Natural killer cell (primary cell): ENCODE data around the gene CCDC154. TPM values are rescaled to one million over a fixed set of nuclear protein-coding genes. Genes with fewer than 3 reads are reported as not detected.

Experiments used
- ATAC-seq, 3 donors: fragments of 150-1000 bp in 2 of 3; fragments of 200-7000 bp in 1 of 3; cut with Tn5 transposase; 1 replicate in 1 of 3; 2 replicates in 2 of 3; pipeline ENCODE4 v1.10.0; 2021; ENCODE audit warnings: mild to moderate bottlenecking in 2 of 3, moderate library complexity in 2 of 3
- DNase-seq, 2 donors: peaks; one replicate each; pipeline versions ENCODE4 v3.0.0 to v3.0.0-alpha.2; 2013 to 2021; ENCODE audit warnings: mixed read lengths in 1 of 2
- H3K27ac ChIP-seq: one replicate; pipeline ENCODE4 v1.5.1; 2013; ENCODE audit warnings: mild to moderate bottlenecking, low read length
- H3K27me3 ChIP-seq: one replicate; pipeline ENCODE4 v1.6.1; 2013; ENCODE audit warnings: low read length; ENCODE audit not compliant: control insufficient read depth, insufficient read depth
- H3K36me3 ChIP-seq: one replicate; pipeline ENCODE4 v1.6.1; 2013; ENCODE audit warnings: low read length; ENCODE audit not compliant: control insufficient read depth, insufficient read depth
- H3K4me1 ChIP-seq: one replicate; pipeline ENCODE4 v1.6.1; 2013; ENCODE audit warnings: low read length; ENCODE audit not compliant: control insufficient read depth, insufficient read depth
- H3K4me3 ChIP-seq: one replicate; pipeline ENCODE4 v1.5.1; 2013; ENCODE audit warnings: low read length
- H3K9me3 ChIP-seq: one replicate; pipeline ENCODE4 v1.6.1; 2013; ENCODE audit warnings: low read length; ENCODE audit not compliant: control insufficient read depth, insufficient read depth
- H3K27ac Mint-ChIP-seq, 2 donors: one replicate each; pipeline ENCODE4 v1.8.0; 2022; ENCODE audit warnings: mild to moderate bottlenecking in 2 of 2, mixed read lengths in 2 of 2, moderate library complexity in 1 of 2
- H3K27me3 Mint-ChIP-seq, 2 donors: one replicate each; pipeline ENCODE4 v1.8.0; 2022; ENCODE audit warnings: low read depth in 2 of 2, mixed read lengths in 2 of 2
- H3K36me3 Mint-ChIP-seq: one replicate; pipeline ENCODE4 v1.8.0; 2022; ENCODE audit warnings: mixed read lengths
- H3K4me1 Mint-ChIP-seq, 2 donors: one replicate each; pipeline ENCODE4 v1.8.0; 2022; ENCODE audit warnings: mixed read lengths in 2 of 2
- H3K4me3 Mint-ChIP-seq: one replicate; pipeline ENCODE4 v1.8.0; 2022; ENCODE audit warnings: mild to moderate bottlenecking, moderate library complexity, mixed read lengths
- H3K9me3 Mint-ChIP-seq, 2 donors: one replicate each; pipeline ENCODE4 v1.8.0; 2022; ENCODE audit warnings: mixed read lengths in 2 of 2
- WGBS: methylation state at CpG from one replicate; pipeline ENCODE4 v1.1.7; 2013; ENCODE audit warnings: missing lambda C conversion rate; ENCODE audit not compliant: insufficient coverage; 5-methylcytosine and 5-hydroxymethylcytosine counted together
- intact Hi-C: fragments of 100-400 bp; cut with micrococcal nuclease; formaldehyde crosslinking; loops from one replicate; pipeline ENCODE4 v1.14.2; 2022
- total RNA-seq, 4 donors: library from RNA; stranded (reverse); fragments of 120-200 nt in 1 of 4; gene quantifications; one replicate each; pipeline versions ENCODE4 v1.2.3 to v1.2.4, GENCODE V29; 2013 to 2022
- TF ChIP-seq, protein P1 (sequence below): fragments of 200-600 bp; IDR thresholded peaks from one replicate; pipeline ENCODE4 v1.8.0; 2022; ENCODE audit warnings: antibody characterized with exemption

CCDC154 gene
- total RNA-seq, 3 donors from 2014 or later (not counting 1 experiment from before 2014, with no cell fraction given), result 0.88 to 1.8 (median 1.6) TPM

DNA sequence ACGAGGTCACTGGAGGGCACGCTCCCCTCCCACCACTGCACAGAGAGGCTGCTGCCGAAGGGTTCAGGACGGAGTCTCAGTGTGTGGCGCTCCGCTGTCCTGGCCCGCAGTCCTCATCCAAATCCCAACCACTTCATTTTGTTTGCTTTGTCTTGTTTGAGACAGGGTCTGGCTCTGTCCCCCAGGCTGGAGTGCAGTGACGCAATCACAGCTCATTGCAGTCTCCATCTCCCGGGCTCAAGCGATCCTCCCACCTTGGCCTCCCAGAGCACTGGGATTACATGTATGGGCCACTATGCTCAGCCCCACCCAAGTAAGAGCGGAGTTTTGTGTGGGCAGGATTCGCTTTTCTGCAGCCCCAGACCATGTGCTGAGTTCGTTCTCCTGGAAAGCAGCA lies 42.6 kb downstream of the CCDC154 start:
- Histone ChIP-seq H3K4me1 (no peaks in the 10 kb centered on the region), H3K36me3 (peaks cover 60% of the 10 kb centered on the region), H3K4me3 (no peak overlapping the region), H3K9me3 (no peaks in the 10 kb centered on the region), H3K27ac (no peak overlapping the region), H3K27me3 (no peaks in the 10 kb centered on the region)
- Mint-ChIP-seq H3K27ac (no peak overlapping the region), H3K27me3 (no peaks in the 10 kb centered on the region), H3K4me3 (no peak overlapping the region), H3K9me3 (no peaks in the 10 kb centered on the region), H3K4me1 (peaks cover 0 to 6% of the 10 kb centered on the region in 2 donors), H3K36me3 (no peaks in the 10 kb centered on the region)
- intact Hi-C loops, result no loop called here
- WGBS, result 98% methylated on average over 13 of the region's 13 CpGs
- DNase-seq, result no peak
- TF ChIP-seq, protein P1, sequence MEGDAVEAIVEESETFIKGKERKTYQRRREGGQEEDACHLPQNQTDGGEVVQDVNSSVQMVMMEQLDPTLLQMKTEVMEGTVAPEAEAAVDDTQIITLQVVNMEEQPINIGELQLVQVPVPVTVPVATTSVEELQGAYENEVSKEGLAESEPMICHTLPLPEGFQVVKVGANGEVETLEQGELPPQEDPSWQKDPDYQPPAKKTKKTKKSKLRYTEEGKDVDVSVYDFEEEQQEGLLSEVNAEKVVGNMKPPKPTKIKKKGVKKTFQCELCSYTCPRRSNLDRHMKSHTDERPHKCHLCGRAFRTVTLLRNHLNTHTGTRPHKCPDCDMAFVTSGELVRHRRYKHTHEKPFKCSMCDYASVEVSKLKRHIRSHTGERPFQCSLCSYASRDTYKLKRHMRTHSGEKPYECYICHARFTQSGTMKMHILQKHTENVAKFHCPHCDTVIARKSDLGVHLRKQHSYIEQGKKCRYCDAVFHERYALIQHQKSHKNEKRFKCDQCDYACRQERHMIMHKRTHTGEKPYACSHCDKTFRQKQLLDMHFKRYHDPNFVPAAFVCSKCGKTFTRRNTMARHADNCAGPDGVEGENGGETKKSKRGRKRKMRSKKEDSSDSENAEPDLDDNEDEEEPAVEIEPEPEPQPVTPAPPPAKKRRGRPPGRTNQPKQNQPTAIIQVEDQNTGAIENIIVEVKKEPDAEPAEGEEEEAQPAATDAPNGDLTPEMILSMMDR, result no peak
- ATAC-seq, result no peak

DNA sequence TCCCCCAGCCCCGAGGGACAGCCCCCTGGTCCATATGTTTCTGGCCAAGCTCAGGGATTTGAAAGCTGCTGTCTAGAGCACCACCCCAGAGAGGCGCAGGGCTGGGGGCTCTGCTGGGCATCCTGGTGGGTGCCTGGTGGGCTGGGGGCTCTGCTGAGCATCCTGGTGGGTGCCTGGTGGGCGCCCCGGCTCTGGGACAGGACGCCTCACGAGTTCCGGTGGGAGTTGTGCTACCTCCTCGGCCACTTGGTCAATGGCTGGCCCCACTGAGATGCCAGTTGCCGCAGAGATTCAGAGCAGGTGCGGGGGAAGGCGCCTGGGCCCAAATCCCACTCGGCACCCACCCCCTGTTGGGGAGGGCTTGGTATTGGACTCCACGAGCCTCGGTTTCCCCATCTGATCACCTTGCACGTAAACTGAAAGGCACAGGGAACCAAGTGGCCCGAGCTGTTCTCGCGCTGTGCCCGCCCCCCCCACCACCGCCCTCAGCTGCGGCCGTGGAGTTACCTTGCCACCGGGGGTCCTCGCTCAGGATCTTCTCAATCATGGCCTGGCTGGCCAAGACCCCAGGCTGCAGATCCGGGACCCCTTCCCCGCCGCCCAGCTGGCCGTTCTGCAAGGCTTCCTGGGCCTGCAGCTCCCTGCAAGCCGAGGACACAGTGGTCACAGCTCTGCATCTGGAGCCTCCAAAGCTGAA lies 43.1 kb downstream of the CCDC154 start:
- TF ChIP-seq, protein P1, result no peak
- Histone ChIP-seq H3K27me3 (no peaks in the 10 kb centered on the region), H3K9me3 (no peaks in the 10 kb centered on the region), H3K4me1 (no peaks in the 10 kb centered on the region), H3K4me3 (no peak overlapping the region), H3K36me3 (peaks cover 58% of the 10 kb centered on the region), H3K27ac (no peak overlapping the region)
- no peaks in the 10 kb centered on the region for H3K27me3 Mint-ChIP-seq
- H3K9me3 Mint-ChIP-seq, result no peaks in the 10 kb centered on the region
- 95% methylated on average over 29 of the region's 29 CpGs for WGBS
- intact Hi-C loops, result no loop called here
- ATAC-seq (no peak), DNase-seq (no peak)
- no peak overlapping the region for H3K27ac Mint-ChIP-seq
- H3K4me3 Mint-ChIP-seq, result no peak overlapping the region
- H3K4me1 Mint-ChIP-seq, result peaks cover 0 to 6% of the 10 kb centered on the region in 2 donors
- H3K36me3 Mint-ChIP-seq, result no peaks in the 10 kb centered on the region

DNA sequence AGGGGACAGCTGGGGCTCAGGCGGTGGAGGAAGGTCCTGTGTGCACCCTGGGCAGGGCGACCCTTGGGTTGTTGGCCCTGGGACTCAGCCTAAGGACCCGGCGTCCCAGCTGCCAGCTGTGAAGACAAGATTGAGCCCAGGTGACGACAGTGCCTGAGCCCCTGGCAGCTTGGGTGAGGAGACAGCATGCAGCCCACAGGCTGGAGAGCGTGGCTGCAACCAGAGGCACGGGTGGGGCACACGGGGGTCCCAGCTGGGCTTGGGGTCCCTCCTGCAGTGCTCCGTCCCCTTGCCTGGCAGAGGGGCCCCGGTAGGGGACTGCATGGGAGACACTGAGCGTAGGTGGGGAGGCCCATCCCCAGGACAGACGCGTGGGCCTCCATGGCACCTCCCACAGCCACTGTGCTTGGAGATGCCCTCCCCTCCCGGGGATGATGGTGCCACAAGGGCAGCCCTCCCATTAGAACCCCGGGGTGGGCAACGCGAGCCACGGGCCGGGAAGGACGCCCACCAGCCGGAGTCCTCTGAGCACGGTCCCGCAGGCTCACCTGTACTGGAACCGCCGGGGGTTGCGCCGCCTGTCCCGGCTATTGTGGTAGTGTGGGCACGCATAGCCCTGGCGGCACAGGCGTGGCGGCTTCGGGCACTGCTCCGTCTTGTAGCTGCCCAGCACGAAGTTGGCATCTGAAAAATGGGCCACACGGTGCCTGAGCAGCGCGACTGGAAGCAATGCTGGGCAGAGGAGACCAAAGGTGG lies 45.4 kb downstream of the CCDC154 start:
- intact Hi-C loops, result no loop called here
- no peak for DNase-seq
- Histone ChIP-seq H3K9me3 (no peaks in the 10 kb centered on the region), H3K27ac (no peak overlapping the region), H3K27me3 (no peaks in the 10 kb centered on the region), H3K36me3 (peaks cover 59% of the 10 kb centered on the region), H3K4me3 (no peak overlapping the region), H3K4me1 (no peaks in the 10 kb centered on the region)
- H3K27me3 Mint-ChIP-seq, result no peaks in the 10 kb centered on the region
- WGBS, result 97% methylated on average over 38 of the region's 38 CpGs
- no peaks in the 10 kb centered on the region for H3K9me3 Mint-ChIP-seq
- H3K4me3 Mint-ChIP-seq, result no peak overlapping the region
- peaks cover 0 to under 1% of the 10 kb centered on the region in 2 donors for H3K4me1 Mint-ChIP-seq
- H3K36me3 Mint-ChIP-seq, result no peaks in the 10 kb centered on the region
- H3K27ac Mint-ChIP-seq, result no peak overlapping the region
- TF ChIP-seq, protein P1, result no peak
- no peak for ATAC-seq
